Ovary (tissue), 1 donor: ENCODE measurements around the gene ABCA4.

Experiments
- EP300 ChIP-seq: sonication (generic); formaldehyde crosslinking; IDR thresholded peaks from one replicate; pipeline ENCODE4 v1.6.1; 2017; ENCODE audit warnings: antibody characterized with exemption
- POLR2A ChIP-seq: fragments of 450-650 bp; IDR thresholded peaks from one replicate; pipeline ENCODE4 v1.6.1; 2017; ENCODE audit warnings: antibody characterized with exemption, mild to moderate bottlenecking, moderate library complexity

- TF ChIP-seq POLR2A (no peak), EP300 (no peak)
These were observed 140.4 kb downstream of the ABCA4 start for GRCh38 chr1:93980320-93981273.
